Measurements from ENCODE around the gene TMEM135. TPM values are rescaled to one million over a fixed set of nuclear protein-coding genes. Genes with fewer than 3 reads are reported as not detected.

TMEM135 gene
- total RNA-seq, 1 experiment from 2014 or later, result 65.5 TPM

DNA sequence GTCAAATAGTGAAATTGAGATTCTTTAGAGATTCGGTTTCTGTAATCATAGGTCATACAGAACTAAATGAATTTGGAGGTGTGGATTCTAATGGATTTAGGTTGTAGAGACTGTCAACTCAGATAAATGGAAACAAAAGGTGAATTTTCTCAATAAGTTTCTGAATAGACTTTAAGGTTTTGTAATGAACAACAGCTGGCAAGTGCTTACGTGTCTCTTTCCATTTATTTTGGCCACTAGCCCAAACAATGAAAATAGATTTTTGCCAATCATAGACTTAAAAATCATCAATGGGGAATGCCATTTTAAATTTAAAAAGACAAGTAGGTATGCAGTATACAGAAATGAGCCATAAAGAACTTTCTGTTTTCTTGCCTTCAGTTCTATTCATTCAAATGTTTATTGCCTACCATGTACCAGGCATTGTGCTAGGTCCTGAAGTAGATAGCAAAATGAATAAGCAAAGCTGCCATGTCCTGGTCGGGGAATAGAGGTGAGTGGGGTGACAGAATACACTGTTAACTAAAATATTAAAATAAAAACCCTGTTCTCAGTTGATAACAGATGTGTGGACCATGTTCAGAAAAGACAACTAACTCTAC is 16.9 kb upstream of the TMEM135 start:
- in situ Hi-C loops (cut with HindIII; ENCODE audit: low pct_unique_long_range_greater_than_20kb, low sequenced_read_pairs), result no loop called here
- H3K27me3 ChIP-seq (ENCODE audit: control insufficient read depth, insufficient read depth, low read length), result no peaks in the 10 kb centered on the region
- no peaks in the 10 kb centered on the region for H3K4me1 ChIP-seq (ENCODE audit: control insufficient read depth, insufficient read depth, low read length)
- DNase-seq (ENCODE audit: low read depth, low spot score), result no peak
- CTCF ChIA-PET, result no interaction called here
- no peak for TF ChIP-seq SIN3A (IDR thresholded peaks at IDR 0.05; ENCODE audit: borderline replicate concordance, insufficient read depth, low read depth, low read length)
- no peak for TF ChIP-seq POLR2AphosphoS5 (IDR thresholded peaks at IDR 0.05; ENCODE audit: low read depth, low read length)
- no peak for TF ChIP-seq TCF7L2 (IDR thresholded peaks at IDR 0.05; ENCODE audit: low read depth, low read length)
- TF ChIP-seq, protein P1, sequence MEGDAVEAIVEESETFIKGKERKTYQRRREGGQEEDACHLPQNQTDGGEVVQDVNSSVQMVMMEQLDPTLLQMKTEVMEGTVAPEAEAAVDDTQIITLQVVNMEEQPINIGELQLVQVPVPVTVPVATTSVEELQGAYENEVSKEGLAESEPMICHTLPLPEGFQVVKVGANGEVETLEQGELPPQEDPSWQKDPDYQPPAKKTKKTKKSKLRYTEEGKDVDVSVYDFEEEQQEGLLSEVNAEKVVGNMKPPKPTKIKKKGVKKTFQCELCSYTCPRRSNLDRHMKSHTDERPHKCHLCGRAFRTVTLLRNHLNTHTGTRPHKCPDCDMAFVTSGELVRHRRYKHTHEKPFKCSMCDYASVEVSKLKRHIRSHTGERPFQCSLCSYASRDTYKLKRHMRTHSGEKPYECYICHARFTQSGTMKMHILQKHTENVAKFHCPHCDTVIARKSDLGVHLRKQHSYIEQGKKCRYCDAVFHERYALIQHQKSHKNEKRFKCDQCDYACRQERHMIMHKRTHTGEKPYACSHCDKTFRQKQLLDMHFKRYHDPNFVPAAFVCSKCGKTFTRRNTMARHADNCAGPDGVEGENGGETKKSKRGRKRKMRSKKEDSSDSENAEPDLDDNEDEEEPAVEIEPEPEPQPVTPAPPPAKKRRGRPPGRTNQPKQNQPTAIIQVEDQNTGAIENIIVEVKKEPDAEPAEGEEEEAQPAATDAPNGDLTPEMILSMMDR (IDR thresholded peaks at IDR 0.05), result no peak
- TF ChIP-seq, protein P2, sequence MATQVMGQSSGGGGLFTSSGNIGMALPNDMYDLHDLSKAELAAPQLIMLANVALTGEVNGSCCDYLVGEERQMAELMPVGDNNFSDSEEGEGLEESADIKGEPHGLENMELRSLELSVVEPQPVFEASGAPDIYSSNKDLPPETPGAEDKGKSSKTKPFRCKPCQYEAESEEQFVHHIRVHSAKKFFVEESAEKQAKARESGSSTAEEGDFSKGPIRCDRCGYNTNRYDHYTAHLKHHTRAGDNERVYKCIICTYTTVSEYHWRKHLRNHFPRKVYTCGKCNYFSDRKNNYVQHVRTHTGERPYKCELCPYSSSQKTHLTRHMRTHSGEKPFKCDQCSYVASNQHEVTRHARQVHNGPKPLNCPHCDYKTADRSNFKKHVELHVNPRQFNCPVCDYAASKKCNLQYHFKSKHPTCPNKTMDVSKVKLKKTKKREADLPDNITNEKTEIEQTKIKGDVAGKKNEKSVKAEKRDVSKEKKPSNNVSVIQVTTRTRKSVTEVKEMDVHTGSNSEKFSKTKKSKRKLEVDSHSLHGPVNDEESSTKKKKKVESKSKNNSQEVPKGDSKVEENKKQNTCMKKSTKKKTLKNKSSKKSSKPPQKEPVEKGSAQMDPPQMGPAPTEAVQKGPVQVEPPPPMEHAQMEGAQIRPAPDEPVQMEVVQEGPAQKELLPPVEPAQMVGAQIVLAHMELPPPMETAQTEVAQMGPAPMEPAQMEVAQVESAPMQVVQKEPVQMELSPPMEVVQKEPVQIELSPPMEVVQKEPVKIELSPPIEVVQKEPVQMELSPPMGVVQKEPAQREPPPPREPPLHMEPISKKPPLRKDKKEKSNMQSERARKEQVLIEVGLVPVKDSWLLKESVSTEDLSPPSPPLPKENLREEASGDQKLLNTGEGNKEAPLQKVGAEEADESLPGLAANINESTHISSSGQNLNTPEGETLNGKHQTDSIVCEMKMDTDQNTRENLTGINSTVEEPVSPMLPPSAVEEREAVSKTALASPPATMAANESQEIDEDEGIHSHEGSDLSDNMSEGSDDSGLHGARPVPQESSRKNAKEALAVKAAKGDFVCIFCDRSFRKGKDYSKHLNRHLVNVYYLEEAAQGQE (IDR thresholded peaks at IDR 0.05; ENCODE audit: insufficient read depth in 1 of 2, low read depth in 2 of 2, low read length in 1 of 2), result no peak
- intact Hi-C loops (cut with micrococcal nuclease; ENCODE audit: unreplicated experiment), result no loop called here
- POLR2A ChIA-PET, result no interaction called here
- H3K27ac ChIP-seq (ENCODE audit: low read length), result no peak overlapping the region
- no peaks in the 10 kb centered on the region for H3K9me3 ChIP-seq (ENCODE audit: control insufficient read depth, insufficient read depth, low read depth, low read length)
- BruUV-seq (replicated peaks), result no TSS peak
- no peaks in the 10 kb centered on the region for H3K36me3 ChIP-seq (ENCODE audit: control insufficient read depth, insufficient read depth, low read length)
- no peak for ATAC-seq
- H3K4me3 ChIP-seq (ENCODE audit: low read depth in 2 of 2, low read length in 2 of 2), result no peak overlapping the region

DNA sequence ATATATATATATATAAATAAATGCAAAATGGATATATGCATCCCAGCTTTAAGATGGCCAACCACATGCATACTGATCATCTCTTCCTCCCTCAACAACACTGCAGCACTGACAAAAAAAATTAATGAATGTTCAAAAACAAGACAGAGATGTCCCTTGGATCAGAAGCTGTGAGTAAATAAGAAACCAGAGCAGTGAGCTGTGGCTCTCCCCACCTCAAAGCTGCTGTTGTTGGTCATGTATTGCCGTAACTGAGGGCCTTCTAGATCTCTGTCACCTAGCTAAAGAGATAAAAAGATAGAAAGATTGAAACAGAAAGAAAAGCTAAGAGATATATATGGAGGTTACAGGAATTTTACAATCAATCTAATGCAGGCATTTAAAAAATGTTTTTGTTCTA is 15.5 kb upstream of the TMEM135 start:
- ChIA-PET CTCF (no interaction called here), POLR2A (no interaction called here)
- Histone ChIP-seq H3K36me3 (ENCODE audit: control insufficient read depth, insufficient read depth, low read length) (no peaks in the 10 kb centered on the region), H3K4me3 (ENCODE audit: low read depth in 2 of 2, low read length in 2 of 2) (no peak overlapping the region), H3K9me3 (ENCODE audit: control insufficient read depth, insufficient read depth, low read depth, low read length) (no peaks in the 10 kb centered on the region), H3K27ac (ENCODE audit: low read length) (no peak overlapping the region), H3K27me3 (ENCODE audit: control insufficient read depth, insufficient read depth, low read length) (no peaks in the 10 kb centered on the region), H3K4me1 (ENCODE audit: control insufficient read depth, insufficient read depth, low read length) (no peaks in the 10 kb centered on the region)
- intact Hi-C loops (cut with micrococcal nuclease; ENCODE audit: unreplicated experiment), result no loop called here
- DNase-seq (ENCODE audit: low read depth, low spot score) (no peak), ATAC-seq (no peak)
- TF ChIP-seq POLR2AphosphoS5 (IDR thresholded peaks at IDR 0.05; ENCODE audit: low read depth, low read length), result no peak
- TF ChIP-seq, protein P1 (IDR thresholded peaks at IDR 0.05), result no peak
- TF ChIP-seq SIN3A (IDR thresholded peaks at IDR 0.05; ENCODE audit: borderline replicate concordance, insufficient read depth, low read depth, low read length), result no peak
- TF ChIP-seq, protein P2 (IDR thresholded peaks at IDR 0.05; ENCODE audit: insufficient read depth in 1 of 2, low read depth in 2 of 2, low read length in 1 of 2), result no peak
- no peak for TF ChIP-seq TCF7L2 (IDR thresholded peaks at IDR 0.05; ENCODE audit: low read depth, low read length)
- no TSS peak for BruUV-seq (replicated peaks)
- in situ Hi-C loops (cut with HindIII; ENCODE audit: low pct_unique_long_range_greater_than_20kb, low sequenced_read_pairs), result no loop called here
